Measurements from ENCODE around the gene IGSF21. TPM values are rescaled to one million over a fixed set of nuclear protein-coding genes. Genes with fewer than 3 reads are reported as not detected.

Gene IGSF21
- total RNA-seq, 1 donor from 2014 or later: 1.8 TPM

GRCh38 chr1:18397641-18398040, 290.0 kb downstream of the IGSF21 start:
- Histone ChIP-seq H3K36me3 (no peaks in the 10 kb centered on the region), H3K27me3 (ENCODE audit: low read depth) (peaks cover 11% of the 10 kb centered on the region), H3K4me3 (no peak overlapping the region), H3K27ac (no peak overlapping the region), H3K9me3 (no peaks in the 10 kb centered on the region), H3K4me1 (no peaks in the 10 kb centered on the region)
- no peak for TF ChIP-seq CTCF (IDR thresholded peaks at IDR 0.05)
- ATAC-seq: no peak
- intact Hi-C loops (cut with DNase I): no loop called here
- no peak for DNase-seq

GRCh38 chr1:18398791-18399530, 291.4 kb downstream of the IGSF21 start:
- Histone ChIP-seq H3K27ac (no peak overlapping the region), H3K9me3 (no peaks in the 10 kb centered on the region), H3K27me3 (ENCODE audit: low read depth) (peaks cover 11% of the 10 kb centered on the region), H3K4me3 (no peak overlapping the region), H3K36me3 (no peaks in the 10 kb centered on the region), H3K4me1 (no peaks in the 10 kb centered on the region)
- DNase-seq: no peak
- ATAC-seq: no peak
- intact Hi-C loops (cut with DNase I): no loop called here
- no peak for TF ChIP-seq CTCF (IDR thresholded peaks at IDR 0.05)

GRCh38 chr1:18400347-18401102, 292.9 kb downstream of the IGSF21 start:
- no peak for TF ChIP-seq CTCF (IDR thresholded peaks at IDR 0.05)
- Histone ChIP-seq H3K27me3 (ENCODE audit: low read depth) (peaks cover 8% of the 10 kb centered on the region), H3K4me1 (no peaks in the 10 kb centered on the region), H3K9me3 (no peaks in the 10 kb centered on the region), H3K36me3 (no peaks in the 10 kb centered on the region), H3K4me3 (no peak overlapping the region), H3K27ac (no peak overlapping the region)
- intact Hi-C loops (cut with DNase I): no loop called here
- ATAC-seq (no peak), DNase-seq (no peak)

GRCh38 chr1:18401921-18402320, 294.3 kb downstream of the IGSF21 start:
- no peaks in the 10 kb centered on the region for H3K9me3 ChIP-seq
- no peaks in the 10 kb centered on the region for H3K36me3 ChIP-seq
- H3K4me3 ChIP-seq: no peak overlapping the region
- ATAC-seq (no peak), DNase-seq (no peak)
- no peaks in the 10 kb centered on the region for H3K4me1 ChIP-seq
- intact Hi-C loops (cut with DNase I): no loop called here
- no peak overlapping the region for H3K27ac ChIP-seq
- no peak for TF ChIP-seq CTCF (IDR thresholded peaks at IDR 0.05)
- peaks cover 12% of the 10 kb centered on the region for H3K27me3 ChIP-seq (ENCODE audit: low read depth)

GRCh38 chr1:18404460-18404859, 296.9 kb downstream of the IGSF21 start:
- intact Hi-C loops (cut with DNase I): no loop called here
- TF ChIP-seq CTCF (IDR thresholded peaks at IDR 0.05): no peak
- Histone ChIP-seq H3K4me1 (no peaks in the 10 kb centered on the region), H3K27me3 (ENCODE audit: low read depth) (peaks cover 7% of the 10 kb centered on the region), H3K4me3 (no peak overlapping the region), H3K36me3 (no peaks in the 10 kb centered on the region), H3K27ac (no peak overlapping the region), H3K9me3 (no peaks in the 10 kb centered on the region)
- DNase-seq: no peak
- ATAC-seq: no peak
